Ovary (tissue), 3 donors: ENCODE data around the gene GDA.

ENCODE experiments used
- POLR2A ChIP-seq: fragments of 450-650 bp; IDR thresholded peaks from one replicate; pipeline ENCODE4 v1.6.1; 2017; ENCODE audit warnings: antibody characterized with exemption, mild to moderate bottlenecking, moderate library complexity
- TF ChIP-seq, protein P1 (sequence below), 3 donors: fragments of 450-650 bp in 2 of 3; fragments of 200-600 bp in 1 of 3; IDR thresholded peaks; one replicate each; pipeline versions ENCODE4 v1.5.1 to v1.8.0; 2016 to 2022; ENCODE audit warnings: antibody characterized with exemption in 3 of 3, mild to moderate bottlenecking in 1 of 3
- donor health status: DM: no; HTN: no; CAD: no.

DNA sequence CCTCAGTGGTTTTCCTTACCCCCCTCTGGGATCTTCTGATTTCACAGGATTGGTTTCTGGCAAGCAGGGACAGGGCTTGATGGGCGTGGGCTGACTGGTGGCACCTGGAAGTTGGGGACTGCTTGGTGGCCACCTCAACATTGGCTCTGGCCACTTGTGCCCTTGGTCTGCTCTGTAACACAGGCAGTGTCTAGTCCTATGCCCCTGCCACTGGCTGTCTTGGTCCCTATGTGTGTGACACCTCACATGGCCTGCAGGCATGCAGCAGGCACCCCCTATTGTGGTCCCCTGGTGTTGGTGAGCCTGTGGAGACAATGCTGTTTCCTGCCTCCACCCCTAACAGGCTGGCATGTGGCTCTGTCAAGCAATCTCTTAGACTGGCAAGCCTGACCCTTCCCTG, 71.3 kb downstream of the GDA start:
- TF ChIP-seq, protein P1, sequence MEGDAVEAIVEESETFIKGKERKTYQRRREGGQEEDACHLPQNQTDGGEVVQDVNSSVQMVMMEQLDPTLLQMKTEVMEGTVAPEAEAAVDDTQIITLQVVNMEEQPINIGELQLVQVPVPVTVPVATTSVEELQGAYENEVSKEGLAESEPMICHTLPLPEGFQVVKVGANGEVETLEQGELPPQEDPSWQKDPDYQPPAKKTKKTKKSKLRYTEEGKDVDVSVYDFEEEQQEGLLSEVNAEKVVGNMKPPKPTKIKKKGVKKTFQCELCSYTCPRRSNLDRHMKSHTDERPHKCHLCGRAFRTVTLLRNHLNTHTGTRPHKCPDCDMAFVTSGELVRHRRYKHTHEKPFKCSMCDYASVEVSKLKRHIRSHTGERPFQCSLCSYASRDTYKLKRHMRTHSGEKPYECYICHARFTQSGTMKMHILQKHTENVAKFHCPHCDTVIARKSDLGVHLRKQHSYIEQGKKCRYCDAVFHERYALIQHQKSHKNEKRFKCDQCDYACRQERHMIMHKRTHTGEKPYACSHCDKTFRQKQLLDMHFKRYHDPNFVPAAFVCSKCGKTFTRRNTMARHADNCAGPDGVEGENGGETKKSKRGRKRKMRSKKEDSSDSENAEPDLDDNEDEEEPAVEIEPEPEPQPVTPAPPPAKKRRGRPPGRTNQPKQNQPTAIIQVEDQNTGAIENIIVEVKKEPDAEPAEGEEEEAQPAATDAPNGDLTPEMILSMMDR (IDR thresholded peaks at IDR 0.05): no peak
- no peak for TF ChIP-seq POLR2A
